H1 (cell line): Measurements from ENCODE around the gene GBP5. TPM values are rescaled to one million over a fixed set of nuclear protein-coding genes. Genes with fewer than 3 reads are reported as not detected.
"Not testable (repeated sequence)": the region's sequence is repeated elsewhere in the genome, so short reads cannot be mapped to it uniquely, and the experiment has no call there.

Source experiments
- CTCF ChIA-PET: fragments of 300-600 bp; sonication (Branson Sonifier 250); formaldehyde crosslinking; loops from one replicate; lab custom pipeline; 2021; ENCODE audit not compliant: partially characterized antibody; lab: Charles Lee
- POLR2A ChIA-PET: fragments of 300-600 bp; sonication (Branson Sonifier 250); formaldehyde crosslinking; loops from one replicate; lab custom pipeline; 2021; ENCODE audit warnings: inconsistent platforms; ENCODE audit not compliant: partially characterized antibody; lab: Charles Lee
- DNase-seq, 2 experiments: peaks; one replicate each; pipeline versions ENCODE4 v3.0.0 to v3.0.0-alpha.2; 2010 to 2022; ENCODE audit warnings: low spot score in 2 of 2, low read depth in 1 of 2, mixed read lengths in 1 of 2
- FAIRE-seq: peaks from 2 replicates; lab custom pipeline; 2011; peaks lifted over from hg19 to GRCh38; lab: Jason Lieb, UNC
- H2AFZ ChIP-seq: 2 replicates; pipeline ENCODE4 v1.8.1; 2012; ENCODE audit warnings: low read length, inconsistent platforms
- H2AK5ac ChIP-seq: 2 replicates; pipeline ENCODE4 v1.6.1; 2013; ENCODE audit warnings: low read depth, low read length
- H2BK120ac ChIP-seq: replicated peaks from 2 replicates; pipeline ENCODE3; 2013; ENCODE audit warnings: low read depth, low read length, inconsistent platforms
- H2BK12ac ChIP-seq: 2 replicates; pipeline ENCODE4 v1.6.1; 2013; ENCODE audit warnings: low read depth, low read length
- H2BK15ac ChIP-seq: 2 replicates; pipeline ENCODE4 v1.6.1; 2013; ENCODE audit warnings: low read length
- H2BK20ac ChIP-seq: 2 replicates; pipeline ENCODE4 v1.6.1; 2013; ENCODE audit warnings: low read length
- H2BK5ac ChIP-seq: 2 replicates; pipeline ENCODE4 v1.6.1; 2013; ENCODE audit warnings: low read depth, low read length
- H3K14ac ChIP-seq: 2 replicates; pipeline ENCODE4 v1.6.1; 2013; ENCODE audit warnings: inconsistent platforms; ENCODE audit not compliant: insufficient read length
- H3K18ac ChIP-seq: 2 replicates; pipeline ENCODE4 v1.6.1; 2013; ENCODE audit warnings: low read length; ENCODE audit errors: extremely low read depth
- H3K23ac ChIP-seq: 2 replicates; pipeline ENCODE4 v1.6.1; 2013; ENCODE audit warnings: inconsistent platforms; ENCODE audit not compliant: insufficient read length
- H3K23me2 ChIP-seq: 2 replicates; pipeline ENCODE4 v1.6.1; 2013; ENCODE audit warnings: low read depth, low read length
- H3K27ac ChIP-seq: 2 replicates; pipeline ENCODE4 v1.6.1; 2011; ENCODE audit warnings: low read depth, low read length, inconsistent platforms
- H3K27me3 ChIP-seq, 4 experiments: replicated peaks in 1 of 4; 1 replicate in 1 of 4; 2 replicates in 3 of 4; pipeline versions ENCODE4 v1.6.1 to v1.8.1; 2011 to 2013; ENCODE audit warnings: low read length in 3 of 4, mild to moderate bottlenecking in 3 of 4, inconsistent platforms in 2 of 4, mixed read lengths in 2 of 4, moderate library complexity in 1 of 4; ENCODE audit not compliant: control insufficient read depth in 3 of 4, insufficient read depth in 3 of 4; ENCODE audit errors: extremely low read depth in 1 of 4
- H3K36me3 ChIP-seq, 4 experiments: 2 replicates each; pipeline versions ENCODE4 v1.6.1 to v1.8.1; 2011 to 2013; ENCODE audit warnings: mild to moderate bottlenecking in 4 of 4, low read length in 3 of 4, moderate library complexity in 2 of 4, control low read depth in 1 of 4, inconsistent platforms in 1 of 4; ENCODE audit not compliant: insufficient read depth in 4 of 4, control insufficient read depth in 2 of 4
- H3K4ac ChIP-seq: replicated peaks from 2 replicates; pipeline ENCODE3; 2013; ENCODE audit warnings: low read length, low read depth, mixed read lengths, inconsistent platforms; ENCODE audit not compliant: insufficient read length
- H3K4me1 ChIP-seq, 4 experiments: replicated peaks in 1 of 4; 1 replicate in 1 of 4; 2 replicates in 3 of 4; pipeline versions ENCODE4 v1.6.1 to v1.8.1; 2011 to 2013; ENCODE audit warnings: low read length in 3 of 4, inconsistent platforms in 2 of 4, mixed read lengths in 1 of 4; ENCODE audit not compliant: insufficient read depth in 4 of 4, control insufficient read depth in 3 of 4
- H3K4me2 ChIP-seq, 2 experiments: 2 replicates each; pipeline versions ENCODE4 v1.6.1 to v1.8.1; 2011 to 2013; ENCODE audit warnings: low read depth in 2 of 2, low read length in 2 of 2, control low read depth in 1 of 2, inconsistent platforms in 1 of 2, mild to moderate bottlenecking in 1 of 2; ENCODE audit not compliant: insufficient read depth in 1 of 2
- H3K4me3 ChIP-seq, 4 experiments: fragments of 200-600, 300-600 bp in 1 of 4; sonication (generic), shearing (Covaris generic), sonication (Bioruptor Twin) in 1 of 4; 2 replicates each; pipeline versions ENCODE4 v1.5.1 to v1.8.1; 2011 to 2016; ENCODE audit warnings: low read length in 4 of 4, low read depth in 3 of 4, control low read depth in 2 of 4, inconsistent platforms in 2 of 4, mild to moderate bottlenecking in 2 of 4, mixed read lengths in 1 of 4, moderate library complexity in 1 of 4; ENCODE audit not compliant: insufficient read depth in 2 of 4; ENCODE audit errors: extremely low read depth in 1 of 4
- H3K56ac ChIP-seq: replicated peaks from 2 replicates; pipeline ENCODE3; 2013; ENCODE audit warnings: low read depth, mild to moderate bottlenecking, mixed read lengths, low read length, inconsistent platforms; ENCODE audit not compliant: insufficient read length
- H3K79me1 ChIP-seq: 2 replicates; pipeline ENCODE4 v1.6.1; 2013; ENCODE audit warnings: low read depth, low read length, control low read depth
- H3K79me2 ChIP-seq, 2 experiments: 2 replicates each; pipeline versions ENCODE4 v1.6.1 to v1.8.1; 2012 to 2013; ENCODE audit warnings: low read length in 2 of 2, mild to moderate bottlenecking in 2 of 2, inconsistent platforms in 1 of 2; ENCODE audit not compliant: insufficient read depth in 2 of 2, control insufficient read depth in 1 of 2
- H3K9ac ChIP-seq, 4 experiments: replicated peaks in 1 of 4; 1 replicate in 1 of 4; 2 replicates in 3 of 4; pipeline versions ENCODE4 v1.6.1 to v1.8.1; 2011 to 2013; ENCODE audit warnings: low read depth in 3 of 4, low read length in 3 of 4, control low read depth in 2 of 4, mild to moderate bottlenecking in 2 of 4, moderate library complexity in 2 of 4, inconsistent platforms in 1 of 4; ENCODE audit errors: extremely low read depth in 1 of 4
- H3K9me3 ChIP-seq, 2 experiments: 2 replicates each; pipeline versions ENCODE4 v1.6.1 to v1.8.1; 2012 to 2013; ENCODE audit warnings: mild to moderate bottlenecking in 2 of 2, moderate library complexity in 2 of 2, control low read depth in 1 of 2, inconsistent platforms in 1 of 2, low read depth in 1 of 2, low read length in 1 of 2, mixed read lengths in 1 of 2; ENCODE audit not compliant: insufficient read depth in 2 of 2
- H4K20me1 ChIP-seq, 2 experiments: replicated peaks in 1 of 2; 2 replicates each; pipeline versions ENCODE3 to v1.8.1; 2011 to 2013; ENCODE audit warnings: inconsistent platforms in 2 of 2, low read length in 2 of 2, mild to moderate bottlenecking in 1 of 2; ENCODE audit not compliant: insufficient read depth in 2 of 2, control insufficient read depth in 1 of 2
- H4K5ac ChIP-seq: 2 replicates; pipeline ENCODE4 v1.6.1; 2013; ENCODE audit warnings: low read length, low read depth, mixed read lengths, inconsistent platforms; ENCODE audit not compliant: insufficient read length
- H4K8ac ChIP-seq: 2 replicates; pipeline ENCODE4 v1.8.0; 2013; ENCODE audit warnings: mild to moderate bottlenecking, moderate library complexity, low read length, inconsistent platforms; ENCODE audit not compliant: insufficient read depth; ENCODE audit errors: extremely low read depth
- H4K91ac ChIP-seq: replicated peaks from 2 replicates; pipeline ENCODE3; 2013; ENCODE audit warnings: low read length, mixed read lengths, inconsistent platforms; ENCODE audit not compliant: insufficient read length
- whole genome bisulfite sequencing, 2 experiments: shearing (Covaris generic) in 1 of 2; methylation state at CpG; one replicate each; pipeline versions ENCODE4 v1.1.6 to v1.1.7; 2013 to 2015; ENCODE audit warnings: low lambda C conversion rate in 2 of 2, mixed read lengths in 2 of 2, inconsistent platforms in 1 of 2, low coverage in 1 of 2, missing lambda C conversion rate in 1 of 2; ENCODE audit not compliant: insufficient replicate concordance in 2 of 2, insufficient coverage in 1 of 2, insufficient read length in 1 of 2; ENCODE audit errors: extremely low coverage in 1 of 2, missing lambda C conversion rate in 1 of 2; 5-methylcytosine and 5-hydroxymethylcytosine counted together
- polyA plus RNA-seq, 7 experiments: library from polyadenylated mRNA; depleted of rRNA in 3 of 7; stranded (reverse) in 5 of 7; unstranded in 2 of 7; fragments of >200 nt in 5 of 7; fragments of 200-250 nt in 2 of 7; gene quantifications; 1 replicate in 5 of 7; 2 replicates in 1 of 7; 4 replicates in 1 of 7; pipeline versions ENCODE4 v1.2.1 to v1.2.3, GENCODE V29; 2011 to 2013; ENCODE audit warnings: missing spikeins in 2 of 7, mixed read lengths in 2 of 7
- total RNA-seq: library from RNA; stranded (reverse); fragmentation: NEBNext Ultra II Directional; extraction: Animal tissue kit (Norgen Biotek cat#: 25700); gene quantifications from 2 replicates; pipeline ENCODE4 v1.2.1, GENCODE V29; 2021

The GBP5 gene
- total and polyA plus RNA-seq, 2 of the 8 experiments (the other 6 are each of a cell fraction or from before 2014, with no cell fraction given), result not detected

DNA sequence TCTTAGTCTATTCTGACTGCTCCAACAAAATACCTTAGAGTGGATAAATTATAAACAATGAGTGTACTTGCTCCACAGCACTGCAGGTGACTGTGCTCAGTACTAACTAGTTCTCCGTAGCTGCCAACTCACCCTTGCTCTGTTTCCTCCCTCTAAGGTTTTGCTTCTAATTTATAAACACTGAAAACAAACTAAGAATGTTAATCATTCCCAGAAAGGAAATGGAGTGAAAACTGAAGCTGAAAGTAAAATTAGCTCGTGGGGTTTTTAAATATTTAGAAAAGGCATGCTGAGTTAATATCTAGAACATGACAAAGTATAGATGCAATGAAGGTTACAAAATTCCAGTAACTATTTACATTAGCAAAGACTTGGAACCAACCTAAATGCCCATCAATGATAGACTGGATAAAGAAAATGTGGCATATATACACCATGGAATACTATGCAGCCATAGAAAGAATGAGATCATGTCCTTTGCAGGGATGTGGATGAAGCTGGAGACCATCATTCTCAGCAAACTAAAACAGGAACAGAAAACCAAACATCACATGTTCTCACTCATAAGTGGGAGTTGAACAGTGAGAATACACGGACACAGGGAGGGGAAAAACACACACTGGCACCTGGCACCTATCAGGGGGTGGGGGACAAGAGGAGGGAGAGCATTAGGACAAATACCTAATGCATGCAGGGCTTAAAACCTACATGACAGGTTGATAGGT is 27.2 kb upstream of the GBP5 start:
- H3K14ac ChIP-seq, H3K56ac ChIP-seq, H2BK20ac ChIP-seq, H4K5ac ChIP-seq, H3K23me2 ChIP-seq, FAIRE-seq, H3K79me2 ChIP-seq, H3K36me3 ChIP-seq, H3K4ac ChIP-seq, H3K27me3 ChIP-seq, H2BK120ac ChIP-seq, H3K4me3 ChIP-seq, H3K27ac ChIP-seq, H2AFZ ChIP-seq, POLR2A ChIA-PET, H2BK15ac ChIP-seq, H2AK5ac ChIP-seq, H3K23ac ChIP-seq, H3K4me2 ChIP-seq, H3K9ac ChIP-seq, H4K8ac ChIP-seq, H4K91ac ChIP-seq, H3K79me1 ChIP-seq, H2BK12ac ChIP-seq, CTCF ChIA-PET, H2BK5ac ChIP-seq, DNase-seq, H4K20me1 ChIP-seq, H3K18ac ChIP-seq, H3K4me1 ChIP-seq: not testable (repeated sequence)
- H3K9me3 ChIP-seq, result peaks cover 4 to 10% of the 10 kb centered on the region in 2 experiments; a peak in 2 of 4 replicates
- WGBS, 2 experiments, result 90% methylated on average over 3 of the region's 3 CpGs; no CpG with 5 or more reads in 1 of the 2 experiments
